ENCODE results near the gene KCNQ4. TPM values are rescaled to one million over a fixed set of nuclear protein-coding genes. Genes with fewer than 3 reads are reported as not detected.

KCNQ4 gene
- total RNA-seq, 4 donors from 2014 or later: 0.28 to 1.6 (median 0.83) TPM

DNA sequence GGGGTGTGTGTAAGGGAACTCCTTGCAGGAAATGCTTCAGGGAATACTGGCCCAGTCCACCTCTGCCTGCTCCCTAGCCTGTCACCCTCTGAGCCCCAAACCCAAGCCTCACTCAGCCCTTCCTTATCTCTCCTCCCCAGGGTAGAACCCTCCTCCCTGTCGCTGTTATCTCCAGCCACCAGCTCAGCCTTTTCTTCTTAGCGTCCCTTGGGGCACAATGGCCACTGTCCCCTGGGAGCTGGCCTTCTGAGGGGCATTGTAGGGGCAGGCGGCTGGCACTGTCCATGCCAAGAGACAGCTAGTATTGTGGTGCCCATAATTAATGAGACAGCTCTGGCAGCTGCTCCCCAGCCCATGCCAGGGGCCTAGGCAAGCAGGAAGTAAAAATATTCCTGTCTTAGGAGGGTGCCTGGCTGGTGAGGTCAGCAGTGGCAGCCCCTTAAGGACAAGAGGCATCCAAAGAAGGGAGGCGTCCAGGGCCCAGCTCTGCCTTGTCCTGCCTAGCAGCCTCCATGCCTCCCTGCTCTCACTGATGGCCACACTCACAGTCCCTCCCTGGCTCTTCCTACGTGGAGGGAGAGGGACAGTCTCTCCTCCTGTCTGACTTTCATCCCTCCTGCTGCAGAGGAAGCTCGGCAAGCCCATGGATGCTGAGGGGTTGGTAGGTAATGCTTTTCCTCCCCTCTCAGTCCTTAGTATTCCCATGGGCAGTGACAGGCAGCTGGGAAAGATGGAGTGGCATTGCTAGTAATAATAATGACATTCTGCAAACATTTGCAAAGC lies 37.5 kb downstream of the KCNQ4 start:
- no peak for DNase-seq (ENCODE audit: low spot score)
- TF ChIP-seq, protein P1, sequence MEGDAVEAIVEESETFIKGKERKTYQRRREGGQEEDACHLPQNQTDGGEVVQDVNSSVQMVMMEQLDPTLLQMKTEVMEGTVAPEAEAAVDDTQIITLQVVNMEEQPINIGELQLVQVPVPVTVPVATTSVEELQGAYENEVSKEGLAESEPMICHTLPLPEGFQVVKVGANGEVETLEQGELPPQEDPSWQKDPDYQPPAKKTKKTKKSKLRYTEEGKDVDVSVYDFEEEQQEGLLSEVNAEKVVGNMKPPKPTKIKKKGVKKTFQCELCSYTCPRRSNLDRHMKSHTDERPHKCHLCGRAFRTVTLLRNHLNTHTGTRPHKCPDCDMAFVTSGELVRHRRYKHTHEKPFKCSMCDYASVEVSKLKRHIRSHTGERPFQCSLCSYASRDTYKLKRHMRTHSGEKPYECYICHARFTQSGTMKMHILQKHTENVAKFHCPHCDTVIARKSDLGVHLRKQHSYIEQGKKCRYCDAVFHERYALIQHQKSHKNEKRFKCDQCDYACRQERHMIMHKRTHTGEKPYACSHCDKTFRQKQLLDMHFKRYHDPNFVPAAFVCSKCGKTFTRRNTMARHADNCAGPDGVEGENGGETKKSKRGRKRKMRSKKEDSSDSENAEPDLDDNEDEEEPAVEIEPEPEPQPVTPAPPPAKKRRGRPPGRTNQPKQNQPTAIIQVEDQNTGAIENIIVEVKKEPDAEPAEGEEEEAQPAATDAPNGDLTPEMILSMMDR (IDR thresholded peaks at IDR 0.05): no peak
- no peak for ATAC-seq (ENCODE audit: low FRiP score)

DNA sequence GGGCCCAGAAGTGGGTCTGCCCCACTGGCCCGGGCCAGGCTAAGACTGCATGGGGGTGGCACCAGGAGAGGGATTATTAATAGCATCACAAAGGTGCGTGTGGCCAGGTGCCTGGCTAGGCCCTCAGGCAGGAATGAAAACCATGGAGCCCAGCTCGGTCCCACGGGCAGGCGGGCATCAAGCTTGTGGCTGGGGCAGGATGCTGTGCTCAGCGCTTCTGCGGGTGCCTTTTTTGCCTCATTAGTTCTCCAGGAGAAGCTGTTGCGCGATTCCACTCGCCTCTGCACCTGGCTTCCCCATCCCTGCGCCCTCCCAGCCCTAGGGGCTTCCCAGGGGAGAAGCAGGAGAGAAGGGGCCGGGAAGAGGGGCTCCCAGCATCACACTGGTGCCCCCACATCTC lies 39.3 kb downstream of the KCNQ4 start:
- no peak for ATAC-seq (ENCODE audit: low FRiP score)
- DNase-seq (ENCODE audit: low spot score): no peak
- TF ChIP-seq, protein P1 (IDR thresholded peaks at IDR 0.05): no peak

DNA sequence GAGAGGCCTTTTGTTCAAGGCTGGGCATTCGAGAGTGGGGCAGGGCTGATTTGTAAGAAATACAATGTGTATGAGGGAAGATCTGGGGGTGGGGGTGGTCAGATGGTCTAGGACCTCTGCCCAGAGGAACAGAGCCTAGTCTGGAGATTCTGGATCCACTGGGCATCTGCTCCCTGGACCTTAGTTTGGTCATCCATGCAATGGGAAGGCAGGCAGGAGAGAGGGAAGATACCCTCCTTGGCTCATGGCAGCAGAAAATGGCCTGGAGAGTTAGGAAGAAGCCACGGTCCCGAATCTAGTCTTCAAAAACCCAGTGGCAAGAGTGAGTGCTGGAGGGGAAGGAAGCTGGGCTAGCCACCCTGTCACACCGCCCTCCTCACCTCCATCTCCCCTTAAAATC lies 39.8 kb downstream of the KCNQ4 start:
- ATAC-seq (ENCODE audit: low FRiP score): no peak
- TF ChIP-seq, protein P1 (IDR thresholded peaks at IDR 0.05): no peak
- no peak for DNase-seq (ENCODE audit: low spot score)

DNA sequence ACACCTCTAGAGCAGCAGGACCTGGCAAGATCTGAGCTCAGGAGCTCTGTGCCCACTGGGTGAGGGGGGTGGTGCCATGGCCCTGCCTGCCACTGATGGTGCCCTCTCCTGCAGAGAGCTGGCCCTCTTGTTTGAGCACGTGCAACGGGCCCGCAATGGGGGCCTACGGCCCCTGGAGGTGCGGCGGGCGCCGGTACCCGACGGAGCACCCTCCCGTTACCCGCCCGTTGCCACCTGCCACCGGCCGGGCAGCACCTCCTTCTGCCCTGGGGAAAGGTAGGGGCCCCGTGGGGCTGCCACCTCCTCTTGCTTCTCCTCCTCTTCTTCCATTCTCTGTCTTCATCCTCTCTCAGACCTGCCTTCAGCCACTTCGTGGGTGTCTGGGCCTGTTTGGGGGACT lies 40.4 kb downstream of the KCNQ4 start:
- DNase-seq (ENCODE audit: low spot score) (no peak), ATAC-seq (ENCODE audit: low FRiP score) (no peak)
- TF ChIP-seq, protein P1 (IDR thresholded peaks at IDR 0.05): no peak

DNA sequence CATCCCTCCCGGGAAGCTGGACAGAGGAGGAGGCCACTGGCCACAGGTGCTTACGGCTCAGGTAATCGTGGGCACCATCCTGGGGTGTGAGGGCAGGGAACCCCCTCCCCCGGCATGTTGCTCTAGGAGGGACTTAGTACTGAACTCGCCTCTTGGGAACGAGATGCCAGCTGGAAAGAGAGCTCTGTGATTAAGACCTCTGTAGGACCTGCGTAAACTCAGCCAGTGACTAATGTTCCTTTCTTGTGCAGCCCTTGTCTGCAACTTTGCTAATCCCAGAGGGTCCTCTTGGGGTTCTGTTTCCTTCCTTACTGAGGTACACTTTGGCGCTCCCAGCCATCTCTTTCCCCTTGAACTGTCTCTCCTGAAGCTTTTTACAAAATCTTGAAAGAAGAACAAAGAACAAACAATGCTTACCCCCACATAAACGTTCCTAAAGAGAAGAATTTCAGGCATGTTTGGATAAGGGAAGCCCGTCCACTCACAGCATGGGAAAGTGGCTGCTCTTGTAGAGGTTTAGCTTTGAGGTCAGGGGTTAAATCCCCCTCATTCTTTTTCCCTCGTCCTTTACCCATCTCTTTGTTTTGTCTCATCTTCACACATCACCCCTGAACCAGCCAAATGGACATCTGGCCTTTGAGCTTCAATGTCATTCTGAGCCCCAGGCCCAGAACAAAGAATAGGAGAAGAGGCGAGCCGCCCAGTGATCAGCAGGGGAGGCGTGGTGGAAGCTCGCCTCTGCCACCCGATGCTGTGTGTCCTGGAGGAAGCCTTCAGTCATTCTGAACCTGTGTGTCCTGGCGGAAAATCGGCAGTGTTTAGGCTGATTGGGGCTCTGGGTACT lies 41.2 kb downstream of the KCNQ4 start:
- DNase-seq (ENCODE audit: low spot score) (no peak), ATAC-seq (ENCODE audit: low FRiP score) (no peak)
- TF ChIP-seq, protein P1 (IDR thresholded peaks at IDR 0.05): no peak

DNA sequence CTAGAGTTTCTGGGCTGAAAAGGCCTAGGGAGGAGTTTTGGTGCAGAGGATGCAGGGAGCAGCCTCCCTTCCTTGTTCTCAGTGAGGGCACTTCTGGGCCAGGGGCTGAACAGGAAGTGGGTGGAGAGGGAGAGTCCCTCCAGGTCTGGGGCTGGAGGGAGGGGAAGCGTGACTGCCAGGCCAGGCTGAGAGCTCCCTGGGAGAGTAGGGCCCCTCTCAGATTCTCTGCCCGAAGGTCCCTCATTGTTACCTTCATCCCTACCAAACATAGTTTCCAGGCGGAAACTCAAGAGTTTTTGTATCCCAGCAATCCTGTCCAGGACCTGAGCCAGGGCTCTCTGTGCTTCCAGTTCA lies 41.8 kb downstream of the KCNQ4 start:
- TF ChIP-seq, protein P1 (IDR thresholded peaks at IDR 0.05): no peak
- DNase-seq (ENCODE audit: low spot score) (no peak), ATAC-seq (ENCODE audit: low FRiP score) (no peak)

All from omental fat pad (tissue), 4 donors.